Kidney (tissue), 14 donors: ENCODE data around the gene OR6B3. TPM values are rescaled to one million over a fixed set of nuclear protein-coding genes. Genes with fewer than 3 reads are reported as not detected.

Experiments
- DNase-seq, 5 donors: peaks; one replicate each; pipeline ENCODE4 v3.0.0-alpha.2; 2013 to 2020
- FAIRE-seq: peaks from 2 replicates; lab custom pipeline; 2012; peaks lifted over from hg19 to GRCh38; lab: Jason Lieb, UNC
- H3K27ac ChIP-seq, 2 donors: one replicate each; pipeline ENCODE4 v1.7.0; 2013; ENCODE audit warnings: low read depth in 2 of 2, low read length in 2 of 2, inconsistent platforms in 1 of 2
- H3K27me3 ChIP-seq: one replicate; pipeline ENCODE4 v1.7.1; 2013; ENCODE audit warnings: low read length, inconsistent platforms; ENCODE audit not compliant: control insufficient read depth, insufficient read depth
- H3K36me3 ChIP-seq, 3 donors: one replicate each; pipeline versions ENCODE4 v1.7.0 to v1.7.1; 2013; ENCODE audit warnings: low read length in 3 of 3, control low read depth in 1 of 3, inconsistent platforms in 1 of 3; ENCODE audit not compliant: insufficient read depth in 3 of 3, control insufficient read depth in 2 of 3
- H3K4me1 ChIP-seq, 3 donors: one replicate each; pipeline versions ENCODE4 v1.7.0 to v1.7.1; 2013; ENCODE audit warnings: low read length in 3 of 3, inconsistent platforms in 1 of 3, low read depth in 1 of 3; ENCODE audit not compliant: control insufficient read depth in 2 of 3, insufficient read depth in 2 of 3
- H3K4me3 ChIP-seq, 3 donors: one replicate each; pipeline versions ENCODE4 v1.7.0 to v1.8.1; 2013; ENCODE audit warnings: low read length in 3 of 3, control low read depth in 1 of 3, inconsistent platforms in 1 of 3
- H3K9ac ChIP-seq, 3 donors: one replicate each; pipeline versions ENCODE4 v1.7.0 to v1.7.1; 2013; ENCODE audit warnings: low read length in 3 of 3, control low read depth in 1 of 3, inconsistent platforms in 1 of 3
- H3K9me3 ChIP-seq, 3 donors: one replicate each; pipeline versions ENCODE4 v1.7.0 to v1.7.1; 2013; ENCODE audit warnings: low read length in 3 of 3, control low read depth in 1 of 3, inconsistent platforms in 1 of 3; ENCODE audit not compliant: control insufficient read depth in 2 of 3, insufficient read depth in 1 of 3
- CTCF ChIP-seq: IDR thresholded peaks from 3 replicates; pipeline ENCODE4 v1.5.1; 2012; ENCODE audit warnings: mild to moderate bottlenecking, moderate library complexity, borderline replicate concordance; ENCODE audit not compliant: insufficient read depth; ENCODE audit errors: extremely low read depth
- intact Hi-C: fragments of 100-400 bp; cut with DNase I; formaldehyde crosslinking; loops from one replicate; pipeline ENCODE4 v1.11.1; 2022
- polyA plus RNA-seq: library from polyadenylated mRNA; stranded (reverse); fragments of 350-450 nt; fragmentation: Illumina TruSeq; extraction: RNeasy Lipid Tissue Mini Kit (QIAGEN cat#74804); gene quantifications from one replicate; pipeline ENCODE4 v1.2.3, GENCODE V29; 2014; ENCODE audit warnings: low read depth, low replicate concordance; ENCODE audit not compliant: insufficient read depth
- total RNA-seq: library from RNA; stranded (reverse); fragmentation: NEBNext Ultra II Directional; extraction: Animal tissue kit (Norgen Biotek cat#: 25700); gene quantifications from one replicate; pipeline ENCODE4 v1.2.1, GENCODE V29; 2021
- donor health status: control.
- donor health status: control.
- donor health status: control.
- donor health status: control.
- donor health status: control.
- donor health status: DM: yes; HTN: yes; CAD: no.
- donor health status: Normal renal cell carcinoma (clear cell type).

OR6B3 gene
- total and polyA plus RNA-seq, 2 donors from 2014 or later, result not detected

GRCh38 chr2:240021488-240022104 is 31.7 kb downstream of the OR6B3 start:
- H3K4me1 ChIP-seq, result peaks cover 0 to 9% (median 8%) of the 10 kb centered on the region in 3 donors
- no peak overlapping the region for H3K9ac ChIP-seq
- DNase-seq, result peak; percentile 55 to 80 (median 68)
- H3K27ac ChIP-seq, result no peak overlapping the region
- peak; percentile 44 for TF ChIP-seq CTCF
- no peaks in the 10 kb centered on the region for H3K27me3 ChIP-seq
- peaks cover 12 to 36% (median 29%) of the 10 kb centered on the region in 3 donors for H3K36me3 ChIP-seq
- no peaks in the 10 kb centered on the region for H3K9me3 ChIP-seq
- no peak overlapping the region for H3K4me3 ChIP-seq
- intact Hi-C loops, result no loop called here
- FAIRE-seq, result no peak

GRCh38 chr2:240018071-240018750 is 35.1 kb downstream of the OR6B3 start:
- intact Hi-C loops, result no loop called here
- H3K27me3 ChIP-seq, result no peaks in the 10 kb centered on the region
- H3K27ac ChIP-seq, result no peak overlapping the region
- TF ChIP-seq CTCF, result no peak
- FAIRE-seq (no peak), DNase-seq (no peak)
- H3K4me3 ChIP-seq, result no peak overlapping the region
- H3K9me3 ChIP-seq, result no peaks in the 10 kb centered on the region
- peaks cover 0 to under 1% (median 0%) of the 10 kb centered on the region in 3 donors for H3K4me1 ChIP-seq
- H3K36me3 ChIP-seq, result peaks cover 12 to 40% (median 40%) of the 10 kb centered on the region in 3 donors
- H3K9ac ChIP-seq, result no peak overlapping the region

GRCh38 chr2:240014327-240014726 is 39.0 kb downstream of the OR6B3 start:
- intact Hi-C loops, result no loop called here
- no peak overlapping the region for H3K4me3 ChIP-seq
- FAIRE-seq (no peak), DNase-seq (no peak)
- H3K27ac ChIP-seq, result no peak overlapping the region
- H3K27me3 ChIP-seq, result no peaks in the 10 kb centered on the region
- H3K4me1 ChIP-seq, result no peaks in the 10 kb centered on the region
- no peaks in the 10 kb centered on the region for H3K9me3 ChIP-seq
- H3K9ac ChIP-seq, result no peak overlapping the region
- no peak for TF ChIP-seq CTCF
- peaks cover 7 to 45% (median 44%) of the 10 kb centered on the region in 3 donors for H3K36me3 ChIP-seq
